Neural progenitor cell (in vitro differentiated cells): ENCODE data around the gene JAZF1. TPM values are rescaled to one million over a fixed set of nuclear protein-coding genes. Genes with fewer than 3 reads are reported as not detected.

Experiments used
- DNase-seq: peaks from one replicate; pipeline ENCODE4 v3.0.0-alpha.2; 2016; ENCODE audit warnings: low spot score
- H2AFZ ChIP-seq: fragments of 200-600 bp; sonication (generic); replicated peaks from 2 replicates; pipeline ENCODE4 v1.6.1; 2016; ENCODE audit warnings: antibody characterized with exemption
- H3F3A ChIP-seq: fragments of 200-600 bp; sonication (generic); 2 replicates; pipeline ENCODE4 v1.6.1; 2016; ENCODE audit warnings: antibody characterized with exemption, low read depth
- H3K27ac ChIP-seq: fragments of 200-600 bp; sonication (generic); 2 replicates; pipeline ENCODE4 v1.5.1; 2016; ENCODE audit warnings: mild to moderate bottlenecking
- H3K27me3 ChIP-seq: fragments of 200-600 bp; sonication (generic); 2 replicates; pipeline ENCODE4 v1.6.1; 2016; ENCODE audit warnings: mild to moderate bottlenecking, moderate library complexity
- H3K36me3 ChIP-seq: fragments of 200-600 bp; sonication (generic); 2 replicates; pipeline ENCODE4 v1.5.1; 2016
- H3K4me1 ChIP-seq: fragments of 200-600 bp; sonication (generic); 2 replicates; pipeline ENCODE4 v1.6.1; 2016; ENCODE audit warnings: mixed run types
- H3K4me2 ChIP-seq: fragments of 200-600 bp; sonication (generic); 2 replicates; pipeline ENCODE4 v1.6.1; 2016
- H3K4me3 ChIP-seq: fragments of 200-600 bp; sonication (generic); 2 replicates; pipeline ENCODE4 v1.5.1; 2016
- H3K79me2 ChIP-seq: fragments of 200-600 bp; sonication (generic); 2 replicates; pipeline ENCODE4 v1.6.1; 2016; ENCODE audit warnings: low read depth
- H3K9ac ChIP-seq: fragments of 200-600 bp; sonication (generic); 2 replicates; pipeline ENCODE4 v1.6.1; 2016
- H3K9me3 ChIP-seq: fragments of 200-600 bp; sonication (generic); 2 replicates; pipeline ENCODE4 v1.5.1; 2016; ENCODE audit warnings: low read depth
- H4K20me1 ChIP-seq: fragments of 200-600 bp; sonication (generic); 2 replicates; pipeline ENCODE4 v1.6.1; 2016; ENCODE audit warnings: low read depth
- H3K27ac Mint-ChIP-seq: 3 replicates; pipeline ENCODE4 v1.8.0; 2021; ENCODE audit warnings: mixed read lengths
- H3K27me3 Mint-ChIP-seq: 2 replicates; pipeline ENCODE4 v1.8.0; 2022; ENCODE audit warnings: low read depth, mild to moderate bottlenecking, inconsistent platforms, moderate library complexity, mixed read lengths; ENCODE audit not compliant: insufficient read depth
- H3K36me3 Mint-ChIP-seq: 3 replicates; pipeline ENCODE4 v1.8.0; 2021; ENCODE audit warnings: mixed read lengths
- H3K4me1 Mint-ChIP-seq: 3 replicates; pipeline ENCODE4 v1.8.0; 2021; ENCODE audit warnings: mixed read lengths
- H3K4me3 Mint-ChIP-seq: 3 replicates; pipeline ENCODE4 v1.8.0; 2021; ENCODE audit warnings: mild to moderate bottlenecking, moderate library complexity, mixed read lengths
- H3K9me3 Mint-ChIP-seq: 3 replicates; pipeline ENCODE4 v1.8.0; 2020; ENCODE audit warnings: mixed read lengths
- CTCF ChIP-seq: fragments of 200-600 bp; sonication (generic); IDR thresholded peaks from 2 replicates; pipeline ENCODE4 v1.5.1; 2017; ENCODE audit warnings: antibody characterized with exemption, mild to moderate bottlenecking
- EZH2 ChIP-seq: fragments of 200-600 bp; sonication (generic); IDR thresholded peaks from 2 replicates; pipeline ENCODE4 v1.6.1; 2017; ENCODE audit warnings: antibody characterized with exemption, mild to moderate bottlenecking, moderate library complexity
- EZH2phosphoT487 ChIP-seq: fragments of 200-600 bp; sonication (generic); IDR thresholded peaks from 2 replicates; pipeline ENCODE4 v1.6.1; 2017; ENCODE audit warnings: antibody characterized with exemption
- total RNA-seq: library from RNA; depleted of rRNA; stranded (reverse); fragments of >200 nt; gene quantifications from 2 replicates; pipeline ENCODE4 v1.2.3, GENCODE V29; 2015; ENCODE audit warnings: low replicate concordance

The JAZF1 gene
- total RNA-seq, 1 donor from 2014 or later = 3.1 TPM

- peaks cover 2% of the 10 kb centered on the region for H3K9me3 Mint-ChIP-seq
- Histone ChIP-seq H3K4me1 (no peaks in the 10 kb centered on the region), H3K9me3 (no peaks in the 10 kb centered on the region), H3K4me3 (peak overlapping the region; percentile 78), H4K20me1 (no peaks in the 10 kb centered on the region), H3K9ac (no peak overlapping the region), H3K79me2 (no peaks in the 10 kb centered on the region), H3F3A (peaks cover 7% of the 10 kb centered on the region), H3K36me3 (no peaks in the 10 kb centered on the region), H3K27ac (no peak overlapping the region), H3K27me3 (peaks cover 53% of the 10 kb centered on the region), H2AFZ (no peak overlapping the region), H3K4me2 (peak overlapping the region; percentile 90)
- DNase-seq = no peak
- TF ChIP-seq EZH2 (no peak), CTCF (no peak)
- peaks cover 2% of the 10 kb centered on the region for H3K36me3 Mint-ChIP-seq
- no peak overlapping the region for H3K27ac Mint-ChIP-seq
- peaks cover 8% of the 10 kb centered on the region for H3K4me1 Mint-ChIP-seq
- H3K27me3 Mint-ChIP-seq = peaks cover 14% of the 10 kb centered on the region
- H3K4me3 Mint-ChIP-seq = no peak overlapping the region
Measured at GRCh38 chr7:28180031-28180363, 598 bp downstream of the JAZF1 start.

GRCh38 chr7:28179120-28180030 lies 1.2 kb downstream of the JAZF1 start:
- Histone ChIP-seq H3F3A (peaks cover 7% of the 10 kb centered on the region), H3K4me3 (peak overlapping the region; percentile 49), H3K27ac (no peak overlapping the region), H3K4me2 (peak overlapping the region; percentile 73), H3K27me3 (peaks cover 51% of the 10 kb centered on the region), H3K36me3 (no peaks in the 10 kb centered on the region), H3K9ac (no peak overlapping the region), H3K9me3 (no peaks in the 10 kb centered on the region), H2AFZ (no peak overlapping the region), H3K4me1 (no peaks in the 10 kb centered on the region), H4K20me1 (no peaks in the 10 kb centered on the region), H3K79me2 (no peaks in the 10 kb centered on the region)
- no peak for TF ChIP-seq CTCF
- TF ChIP-seq EZH2 = peak; percentile 78
- TF ChIP-seq EZH2phosphoT487 = peak; percentile 74
- peaks cover 2% of the 10 kb centered on the region for H3K36me3 Mint-ChIP-seq
- H3K27ac Mint-ChIP-seq = no peak overlapping the region
- peaks cover 14% of the 10 kb centered on the region for H3K27me3 Mint-ChIP-seq
- peaks cover 2% of the 10 kb centered on the region for H3K9me3 Mint-ChIP-seq
- peaks cover 8% of the 10 kb centered on the region for H3K4me1 Mint-ChIP-seq
- peak; percentile 83 for DNase-seq
- H3K4me3 Mint-ChIP-seq = peak overlapping the region; percentile 81

- H3K4me1 ChIP-seq = no peaks in the 10 kb centered on the region
- TF ChIP-seq EZH2 (no peak), CTCF (no peak), EZH2phosphoT487 (no peak)
- no peaks in the 10 kb centered on the region for H3K36me3 ChIP-seq
- H3F3A ChIP-seq = peaks cover 7% of the 10 kb centered on the region
- no peak overlapping the region for H3K27ac ChIP-seq
- no peaks in the 10 kb centered on the region for H4K20me1 ChIP-seq
- Mint-ChIP-seq H3K4me1 (peaks cover 8% of the 10 kb centered on the region), H3K27ac (no peak overlapping the region), H3K4me3 (peak overlapping the region; percentile 81), H3K9me3 (peaks cover 2% of the 10 kb centered on the region), H3K27me3 (peaks cover 15% of the 10 kb centered on the region), H3K36me3 (peaks cover 2% of the 10 kb centered on the region)
- H3K9ac ChIP-seq = no peak overlapping the region
- H2AFZ ChIP-seq = no peak overlapping the region
- H3K4me2 ChIP-seq = peak overlapping the region; percentile 73
- H3K4me3 ChIP-seq = no peak overlapping the region
- no peak for DNase-seq
- H3K27me3 ChIP-seq = peaks cover 48% of the 10 kb centered on the region
- no peaks in the 10 kb centered on the region for H3K9me3 ChIP-seq
- no peaks in the 10 kb centered on the region for H3K79me2 ChIP-seq
Measured at GRCh38 chr7:28178599-28178998, 2.0 kb downstream of the JAZF1 start.
